Osteocyte (in vitro differentiated cells): ENCODE measurements around the gene VLDLR. TPM values are rescaled to one million over a fixed set of nuclear protein-coding genes. Genes with fewer than 3 reads are reported as not detected.
"Not testable (repeated sequence)": the region's sequence is repeated elsewhere in the genome, so short reads cannot be mapped to it uniquely, and the experiment has no call there.

Source experiments
- DNase-seq: peaks from one replicate; pipeline ENCODE4 v3.0.0; 2021; ENCODE audit warnings: mixed read lengths; ENCODE audit not compliant: unreplicated experiment; ENCODE audit errors: extremely low spot score
- H3K27ac Mint-ChIP-seq: one replicate; pipeline ENCODE4 v1.8.0; 2021; ENCODE audit warnings: mild to moderate bottlenecking, mixed read lengths; ENCODE audit not compliant: unreplicated experiment
- H3K27me3 Mint-ChIP-seq: one replicate; pipeline ENCODE4 v1.8.0; 2021; ENCODE audit warnings: mixed read lengths; ENCODE audit not compliant: unreplicated experiment
- H3K36me3 Mint-ChIP-seq: one replicate; pipeline ENCODE4 v1.8.0; 2021; ENCODE audit warnings: mixed read lengths; ENCODE audit not compliant: unreplicated experiment
- H3K4me1 Mint-ChIP-seq: one replicate; pipeline ENCODE4 v1.8.0; 2021; ENCODE audit warnings: mixed read lengths; ENCODE audit not compliant: unreplicated experiment
- H3K4me3 Mint-ChIP-seq: one replicate; pipeline ENCODE4 v1.8.0; 2021; ENCODE audit warnings: mild to moderate bottlenecking, moderate library complexity, mixed read lengths; ENCODE audit not compliant: unreplicated experiment
- H3K9me3 Mint-ChIP-seq: one replicate; pipeline ENCODE4 v1.8.0; 2021; ENCODE audit warnings: mixed read lengths; ENCODE audit not compliant: unreplicated experiment
- CTCF ChIP-seq: fragments of 200-600 bp; sonication (generic); IDR thresholded peaks from 2 replicates; pipeline ENCODE4 v1.5.0; 2021; ENCODE audit warnings: antibody characterized with exemption, mild to moderate bottlenecking, moderate library complexity
- total RNA-seq: library from RNA; stranded (reverse); gene quantifications from 2 replicates; pipeline ENCODE4 v1.2.1, GENCODE V29; 2021

The VLDLR gene
- total RNA-seq, 1 donor from 2014 or later = 18.5 TPM

GRCh38 chr9:2700909-2701550, 79.4 kb downstream of the VLDLR start:
- no peak for TF ChIP-seq CTCF
- Mint-ChIP-seq H3K27ac (no peak overlapping the region), H3K4me1 (no peaks in the 10 kb centered on the region), H3K4me3 (no peak overlapping the region), H3K27me3 (no peaks in the 10 kb centered on the region), H3K9me3 (no peaks in the 10 kb centered on the region), H3K36me3 (no peaks in the 10 kb centered on the region)
- DNase-seq = no peak

- no peaks in the 10 kb centered on the region for H3K36me3 Mint-ChIP-seq
- no peak for DNase-seq
- no peak overlapping the region for H3K27ac Mint-ChIP-seq
- no peak overlapping the region for H3K4me3 Mint-ChIP-seq
- H3K9me3 Mint-ChIP-seq = no peaks in the 10 kb centered on the region
- H3K4me1 Mint-ChIP-seq = no peaks in the 10 kb centered on the region
- no peak for TF ChIP-seq CTCF
- no peaks in the 10 kb centered on the region for H3K27me3 Mint-ChIP-seq
Measured at GRCh38 chr9:2704504-2704903, 82.9 kb downstream of the VLDLR start.

GRCh38 chr9:2707256-2707655, 85.7 kb downstream of the VLDLR start:
- H3K4me1 Mint-ChIP-seq, DNase-seq, H3K27ac Mint-ChIP-seq, H3K27me3 Mint-ChIP-seq, H3K36me3 Mint-ChIP-seq, H3K4me3 Mint-ChIP-seq, H3K9me3 Mint-ChIP-seq: not testable (repeated sequence)

Other genes with a start within 250 kb of the VLDLR start
- gene KCNV2, start 95.7 kb downstream of the VLDLR start, total RNA-seq = not detected in 2 replicates
- gene PUM3, start 222.3 kb downstream of the VLDLR start, total RNA-seq = 37.4 and 38.2 TPM in 2 replicates